Cerebellar nuclear complex (tissue), 1 donor: ENCODE measurements around the gene TFAP2E.

Experiments used
- DNase-seq, 2 experiments: peaks; one replicate each; lab custom pipeline; 2025; lab: John Stamatoyannopoulos, UW

TFAP2E gene

DNA sequence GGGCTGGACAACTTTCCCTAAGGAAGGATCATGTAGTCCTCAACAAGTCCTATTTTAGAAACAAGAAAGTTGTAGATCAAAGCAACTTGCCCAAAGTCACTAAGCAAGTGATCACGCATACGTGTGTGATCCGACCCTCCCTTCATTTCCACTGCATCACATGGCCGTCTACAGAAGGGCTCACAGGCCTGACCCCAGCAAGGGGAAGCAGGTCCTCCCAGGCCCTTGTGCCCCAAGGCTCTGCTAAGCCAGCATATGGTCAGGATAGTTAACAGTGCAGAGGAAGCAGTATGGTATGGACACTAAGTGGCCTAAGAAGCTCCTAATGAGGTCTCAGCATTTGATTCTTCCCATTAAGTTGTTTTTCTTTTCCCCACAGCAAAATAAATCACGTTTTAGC lies 24.8 kb downstream of the TFAP2E start:
- DNase-seq = no peak

DNA sequence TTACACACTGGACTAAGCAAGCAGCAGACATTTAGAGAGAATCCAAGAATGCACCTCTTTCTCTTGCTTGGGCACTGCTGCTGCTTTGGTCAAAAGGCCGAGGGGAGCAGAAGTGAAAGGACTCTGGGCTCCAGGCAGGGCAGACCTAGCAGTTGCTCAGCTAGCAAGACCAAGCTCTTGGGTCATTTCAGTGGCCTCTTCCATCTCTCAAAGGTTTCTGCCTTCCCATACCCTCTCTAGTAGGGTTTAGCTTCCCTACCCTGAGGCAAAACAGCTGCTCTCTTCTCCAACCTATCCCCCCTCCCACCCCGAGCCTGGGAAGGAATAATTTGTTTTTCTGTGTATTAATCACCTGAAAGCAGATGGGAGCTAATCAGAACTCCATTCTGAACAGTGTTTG lies 25.8 kb downstream of the TFAP2E start:
- DNase-seq = no peak

DNA sequence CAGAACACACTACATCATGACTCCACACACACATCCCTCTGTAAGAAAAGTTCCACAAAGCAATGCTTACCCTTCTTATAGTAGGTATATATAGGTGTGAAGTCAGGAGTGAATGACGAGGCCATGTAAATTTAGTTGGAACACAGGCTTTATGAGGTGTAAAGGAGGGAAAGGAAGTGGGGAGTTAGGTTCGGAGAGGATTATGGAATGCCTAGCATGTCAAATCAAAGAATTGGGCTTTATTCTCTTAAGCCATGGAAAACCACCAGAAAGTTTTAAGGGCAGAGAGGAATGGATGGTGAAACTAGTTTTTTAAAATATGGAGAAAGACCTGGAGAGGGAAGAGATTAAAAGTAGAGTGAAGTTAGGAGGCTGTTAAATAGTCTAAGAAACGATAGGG lies 26.3 kb downstream of the TFAP2E start:
- DNase-seq = no peak

DNA sequence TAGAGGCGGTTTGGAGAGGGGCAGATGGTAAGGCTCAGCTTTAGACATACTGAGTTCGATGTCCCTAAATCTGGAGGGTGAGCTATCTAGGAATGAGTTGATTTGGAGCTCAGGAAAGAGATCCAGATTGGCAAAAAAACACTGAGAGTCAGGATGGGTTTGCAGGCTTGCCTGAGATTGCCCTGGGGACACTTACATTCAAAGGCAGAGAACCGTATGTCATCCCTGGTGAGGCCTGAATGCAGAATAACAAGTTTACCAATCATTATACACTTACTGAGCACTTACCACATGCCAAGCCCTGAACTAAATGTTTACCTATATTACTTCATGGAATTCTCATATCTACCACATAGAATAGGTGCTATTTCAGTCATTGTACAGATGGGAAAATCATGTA lies 27.5 kb downstream of the TFAP2E start:
- no peak for DNase-seq

DNA sequence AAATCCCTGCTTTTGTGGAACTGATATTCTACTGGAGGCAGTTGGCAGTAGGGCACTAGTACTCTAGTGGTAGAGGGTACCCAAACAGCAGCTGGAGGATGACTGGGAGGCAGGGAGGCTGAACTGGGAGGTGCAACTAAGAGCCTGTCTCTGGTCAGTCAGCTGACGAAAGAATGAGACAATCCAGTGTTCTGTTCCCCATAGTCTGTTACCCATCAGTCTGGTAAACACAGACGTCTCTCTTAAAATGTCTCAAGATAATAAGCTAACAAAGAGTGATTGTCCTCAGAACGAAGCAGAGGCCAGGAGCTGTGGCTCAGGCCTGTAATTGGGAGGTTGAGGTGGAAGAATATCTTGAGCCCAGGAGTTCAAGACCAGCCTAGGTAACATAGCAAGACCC lies 30.4 kb downstream of the TFAP2E start:
- no peak for DNase-seq

DNA sequence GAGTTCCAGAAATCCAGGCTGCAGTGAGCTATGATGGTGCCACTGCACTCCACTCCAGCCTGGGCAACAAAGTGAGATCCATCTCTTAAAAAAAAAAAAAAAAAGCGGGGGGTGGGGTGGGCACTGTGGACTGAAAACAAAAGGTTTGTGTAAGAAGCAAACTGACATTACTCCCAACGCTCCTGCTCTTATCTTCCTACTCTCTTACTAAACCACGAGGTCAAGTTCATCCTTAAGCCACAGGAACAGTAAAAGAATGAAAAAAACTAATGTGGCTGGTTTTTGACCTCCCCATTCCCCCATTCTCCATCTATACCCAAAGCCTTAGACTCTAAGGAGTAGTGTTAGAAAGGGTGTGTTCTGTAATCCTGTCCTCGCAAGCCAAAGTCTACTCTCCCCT lies 30.8 kb downstream of the TFAP2E start:
- no peak for DNase-seq

DNA sequence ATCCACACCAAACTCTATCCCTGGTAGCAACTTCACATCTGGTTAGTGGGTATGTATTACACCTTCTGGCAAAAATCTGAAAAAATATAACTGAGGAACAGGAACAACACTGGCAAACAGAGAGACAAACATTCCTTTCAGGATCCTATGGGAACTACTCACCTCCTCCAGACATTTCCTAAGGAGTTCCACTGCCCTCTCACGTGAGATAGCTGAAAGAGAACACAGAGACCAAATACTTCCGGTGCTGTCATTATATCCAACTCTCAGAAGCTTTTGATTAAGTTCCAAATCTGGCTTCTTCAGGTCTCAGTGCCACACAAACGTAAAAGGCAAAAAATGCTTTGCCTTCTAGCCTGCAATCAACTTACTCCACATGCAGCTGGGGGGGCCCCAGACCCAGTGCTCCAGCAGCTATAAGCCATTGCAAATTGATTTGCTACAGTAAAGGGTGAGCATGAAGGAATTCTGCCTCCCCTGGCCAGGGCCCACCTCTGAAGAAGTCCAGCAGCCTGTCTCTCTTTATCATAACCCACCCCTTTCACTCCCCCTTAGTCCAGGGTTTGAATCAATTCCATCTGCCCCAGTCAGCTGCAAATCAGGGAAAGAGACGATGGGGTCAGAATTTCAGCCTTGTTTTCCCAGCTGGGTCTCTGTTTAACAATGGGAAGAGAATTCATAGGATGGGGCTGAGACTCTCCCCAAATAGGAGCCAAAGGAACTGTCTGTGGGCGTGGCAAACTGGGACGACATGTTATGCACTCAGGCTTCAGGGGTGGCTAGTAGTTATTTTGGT lies 32.2 kb downstream of the TFAP2E start:
- DNase-seq = no peak

DNA sequence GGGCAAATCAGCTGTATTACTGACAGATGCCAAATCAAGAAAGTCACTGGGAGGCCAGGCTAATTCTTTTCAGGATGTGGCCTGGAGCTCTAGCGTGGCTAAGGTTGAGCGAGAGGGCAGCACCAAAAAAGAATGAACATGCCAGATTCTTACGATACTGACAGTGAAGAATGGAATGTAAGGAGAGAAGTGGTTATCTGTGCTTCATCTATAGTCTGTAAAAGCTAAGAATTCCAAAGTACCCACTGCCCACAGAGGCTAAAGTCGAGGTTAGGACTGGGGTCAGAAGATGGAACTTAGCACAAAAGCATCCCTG lies 32.7 kb downstream of the TFAP2E start:
- DNase-seq = no peak

DNA sequence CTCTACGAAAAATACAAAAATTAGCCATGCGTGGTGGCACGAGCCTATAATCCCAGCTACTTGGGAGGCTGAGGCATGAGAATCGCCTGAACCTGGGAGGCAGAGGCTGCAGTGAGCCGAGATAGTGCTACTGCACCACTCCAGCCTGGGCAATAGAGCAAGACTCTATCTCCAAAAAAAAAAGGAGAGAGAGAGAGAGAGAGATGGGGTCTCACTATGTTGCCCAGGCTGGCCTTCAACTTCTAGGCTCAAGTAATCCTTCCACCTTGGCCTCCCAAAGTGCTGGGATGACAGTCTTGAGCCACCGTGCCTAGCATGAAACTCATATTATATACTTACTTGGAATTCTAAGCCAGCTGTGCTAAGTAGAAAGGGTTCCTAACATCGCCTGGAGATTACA lies 38.5 kb downstream of the TFAP2E start:
- DNase-seq = no peak

DNA sequence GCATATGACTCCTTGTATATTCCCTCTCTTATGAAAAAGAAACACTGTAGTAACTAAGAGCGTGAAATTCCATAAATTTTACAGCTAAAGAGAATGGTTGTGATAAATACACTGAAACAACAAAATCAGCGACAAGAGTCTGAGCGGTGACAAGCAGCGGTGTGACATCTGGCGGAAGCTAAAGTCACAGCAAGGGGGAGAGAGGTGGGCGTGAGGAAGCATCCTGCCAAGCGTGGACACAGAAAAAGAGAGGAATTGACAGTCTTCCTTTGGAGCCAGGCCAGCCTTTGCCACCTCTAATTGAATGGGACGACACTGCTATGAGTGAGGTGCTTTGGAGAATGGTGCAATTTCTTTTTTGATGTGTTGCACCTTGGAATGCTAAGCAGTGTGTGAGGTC lies 42.3 kb downstream of the TFAP2E start:
- no peak for DNase-seq

DNA sequence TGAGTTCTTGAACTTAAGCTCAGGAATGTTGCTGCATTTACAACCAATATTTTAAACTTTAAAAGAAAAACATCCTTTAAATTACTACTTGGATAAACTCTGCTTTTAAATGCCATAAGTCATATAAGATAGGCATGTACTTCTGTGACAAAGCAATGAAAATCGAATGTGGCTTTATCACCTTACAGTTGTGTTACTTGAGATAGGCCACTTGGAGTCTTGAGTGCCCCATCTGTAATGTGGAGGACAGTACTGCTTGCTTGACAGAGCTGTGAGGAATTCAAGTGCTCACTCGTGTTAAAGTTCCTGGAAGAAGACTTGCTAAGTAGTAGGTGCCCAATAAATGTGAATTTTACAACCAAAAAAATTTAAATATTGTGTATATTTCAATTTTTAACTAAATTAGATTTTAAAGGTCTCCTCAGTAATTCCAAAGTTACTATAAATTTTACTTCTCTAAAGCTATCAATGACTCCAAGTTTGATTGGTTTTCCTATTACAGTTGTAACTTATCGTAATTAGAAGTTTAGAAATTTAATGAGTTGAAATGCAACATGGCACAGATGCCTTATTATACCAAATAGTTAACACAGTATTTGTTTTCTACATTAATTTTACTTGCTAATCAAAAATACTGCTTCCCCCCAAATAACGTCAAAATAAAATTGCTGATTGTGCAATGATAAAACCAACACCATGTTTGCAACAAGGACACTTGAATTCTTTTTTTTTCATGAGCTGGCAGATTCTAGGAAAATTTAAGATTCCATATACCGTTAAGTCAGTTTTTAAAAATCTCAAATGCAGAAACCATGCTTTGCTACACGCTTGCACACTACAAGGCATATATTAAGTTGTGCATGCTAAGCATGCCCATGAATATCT lies 46.4 kb downstream of the TFAP2E start:
- DNase-seq = no peak

DNA sequence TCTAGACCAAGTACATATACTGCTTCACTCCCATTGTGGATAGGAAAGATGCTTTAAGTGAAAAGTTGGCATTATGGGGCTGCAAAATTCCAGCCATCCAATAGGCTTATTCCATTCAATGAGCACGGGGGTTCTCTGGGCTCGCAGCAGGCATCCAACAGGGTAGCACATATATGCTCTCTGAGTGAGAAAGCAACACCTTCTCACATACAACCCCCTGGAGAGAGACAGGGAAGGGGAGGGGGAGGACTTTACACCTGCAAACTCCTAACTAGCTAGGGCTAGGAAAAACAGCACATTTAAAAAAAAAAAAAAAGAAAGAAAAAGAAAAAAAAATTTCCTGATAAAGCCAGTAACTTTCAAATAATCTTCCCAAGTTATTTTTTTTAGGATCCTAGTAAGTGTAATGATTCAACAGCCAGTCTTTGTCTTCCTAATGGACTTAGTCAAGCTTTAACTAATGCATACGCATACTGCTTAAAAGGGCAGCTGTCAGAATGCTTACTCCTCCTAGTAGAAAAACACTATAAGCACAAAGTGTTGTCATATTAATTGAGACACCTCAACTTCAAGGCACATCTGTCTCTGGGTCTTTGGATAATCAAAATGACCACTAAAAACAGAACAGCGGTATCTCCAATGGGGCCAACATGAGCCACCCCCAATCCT lies 49.5 kb downstream of the TFAP2E start:
- no peak for DNase-seq

DNA sequence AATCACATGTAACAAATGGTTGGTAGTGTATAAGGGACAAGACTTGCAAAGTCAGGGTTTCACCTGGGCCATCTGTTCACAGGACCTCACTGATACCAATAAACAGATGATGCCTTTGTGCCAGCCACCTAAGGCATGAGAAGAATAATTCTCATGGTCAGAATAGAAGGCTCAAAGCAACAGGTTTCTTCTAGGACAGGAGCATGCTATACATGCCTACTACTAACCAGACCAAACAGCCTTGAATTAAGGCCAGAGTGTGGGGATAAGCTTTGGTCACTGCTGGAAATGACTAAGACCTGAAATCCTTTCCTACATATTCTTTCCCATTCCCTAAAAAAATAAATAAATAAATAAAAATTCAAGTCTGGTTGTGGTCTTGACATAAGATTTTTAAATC lies 50.7 kb downstream of the TFAP2E start:
- no peak for DNase-seq

DNA sequence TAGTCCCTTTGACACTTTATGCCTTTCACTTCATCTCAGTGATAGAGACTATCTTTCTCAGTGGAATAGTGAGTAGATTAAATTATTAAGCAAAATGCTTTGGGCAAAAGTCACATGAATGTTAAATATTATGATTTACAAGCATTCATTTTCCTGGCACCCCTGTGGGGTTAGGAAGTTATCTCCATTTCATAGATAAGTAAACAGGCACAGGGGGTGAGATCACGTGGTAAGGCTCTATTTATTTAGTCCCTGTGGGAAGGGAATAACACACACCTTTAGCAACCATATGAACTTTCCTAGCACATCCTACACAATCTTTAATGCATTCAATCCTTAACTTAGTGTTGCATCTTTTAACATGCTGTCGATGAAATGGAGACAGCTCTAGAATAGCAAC lies 55.9 kb downstream of the TFAP2E start:
- no peak for DNase-seq

DNA sequence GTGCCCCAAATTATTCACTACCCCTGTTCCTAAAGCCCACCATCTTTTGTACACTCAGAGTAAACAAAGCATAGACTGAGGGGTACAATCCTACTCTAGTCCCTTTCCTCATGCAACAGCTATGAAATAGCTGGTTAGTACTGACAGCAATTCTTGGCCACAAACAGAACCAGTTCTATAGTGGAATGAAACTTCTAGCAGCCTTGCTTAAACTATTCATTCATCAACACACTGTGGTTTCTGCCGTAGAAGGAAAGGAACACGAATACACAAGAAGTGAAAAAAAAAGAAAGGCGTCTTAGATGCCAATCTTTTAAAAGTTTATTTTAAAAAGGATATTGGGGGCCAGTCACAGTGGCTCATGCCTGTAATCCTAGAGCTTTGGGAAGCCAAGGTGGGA lies 58.3 kb downstream of the TFAP2E start:
- DNase-seq = no peak

DNA sequence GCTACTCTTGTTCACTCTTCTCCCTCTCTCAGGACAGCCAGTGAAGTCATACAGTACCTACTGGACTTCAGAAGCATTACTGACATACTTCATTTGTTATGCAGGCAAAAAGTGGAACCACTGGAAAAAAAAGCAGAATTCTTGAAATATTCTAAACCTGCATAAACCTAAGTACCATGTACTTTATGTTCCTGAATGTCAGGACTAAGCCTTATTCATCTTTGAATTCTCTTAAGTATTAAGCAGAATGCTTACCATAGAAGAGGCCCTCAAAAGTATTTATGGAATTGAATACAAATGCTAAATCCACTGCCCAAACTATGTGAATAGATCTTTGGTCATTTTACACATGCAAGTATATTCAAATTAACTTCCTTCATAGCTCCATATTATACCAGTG lies 60.4 kb downstream of the TFAP2E start:
- DNase-seq = no peak

DNA sequence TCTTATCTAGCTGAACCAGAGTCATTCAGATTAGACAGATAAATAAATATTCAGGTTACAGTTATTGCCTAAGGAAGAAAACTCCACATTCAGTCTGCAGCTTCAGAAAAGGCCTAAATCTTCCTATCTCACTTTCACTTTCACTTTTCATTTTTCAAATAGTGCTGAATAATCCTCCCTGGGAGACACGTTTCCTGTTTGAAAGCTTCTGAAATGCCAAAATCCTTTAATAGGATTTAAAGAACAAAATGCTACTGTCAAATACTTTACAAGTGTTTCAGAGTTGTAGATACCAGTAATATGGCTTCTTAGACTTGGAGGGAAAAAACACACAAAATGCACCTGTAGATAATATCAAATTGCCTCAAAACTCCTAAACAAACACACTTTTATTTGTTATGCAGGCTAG lies 64.3 kb downstream of the TFAP2E start:
- DNase-seq = no peak

DNA sequence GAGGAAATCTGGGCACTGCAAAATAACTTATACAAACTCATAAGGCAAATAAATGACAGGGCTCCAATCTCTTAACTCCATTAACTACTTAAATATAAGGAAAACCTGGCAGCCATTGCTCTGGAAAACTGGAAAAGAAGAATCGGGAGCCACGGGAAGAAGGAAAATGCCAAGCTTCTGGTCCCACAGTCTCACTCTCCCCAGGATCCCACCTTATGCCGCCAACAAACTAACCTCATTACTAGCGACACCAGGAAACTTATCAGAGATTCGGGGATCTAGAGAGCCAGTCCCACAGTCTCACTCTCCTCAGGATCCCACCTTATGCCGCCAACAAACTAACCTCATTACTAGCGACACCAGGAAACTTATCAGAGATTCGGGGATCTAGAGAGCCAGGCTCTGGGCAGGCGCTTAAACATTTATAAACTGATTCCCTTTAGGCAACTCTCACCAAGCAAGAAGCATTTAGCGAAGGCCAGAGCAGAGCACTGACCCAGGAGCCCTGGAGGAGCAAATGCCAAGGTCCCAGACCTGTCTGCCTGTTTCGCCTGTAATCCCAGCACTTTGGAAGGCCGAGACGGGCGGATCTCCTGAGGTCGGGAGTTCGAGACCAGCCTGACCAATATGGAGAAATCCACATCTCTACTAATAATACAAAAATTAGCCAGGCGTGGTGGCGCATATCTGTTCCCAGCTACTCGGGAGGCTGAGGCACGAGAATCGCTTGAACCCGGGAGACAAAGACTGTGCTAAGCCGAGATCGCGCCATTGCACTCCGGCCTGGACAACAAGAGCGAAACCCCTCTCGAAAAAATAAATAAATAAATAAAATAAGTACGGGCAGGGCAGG lies 67.5 kb downstream of the TFAP2E start:
- DNase-seq = no peak

DNA sequence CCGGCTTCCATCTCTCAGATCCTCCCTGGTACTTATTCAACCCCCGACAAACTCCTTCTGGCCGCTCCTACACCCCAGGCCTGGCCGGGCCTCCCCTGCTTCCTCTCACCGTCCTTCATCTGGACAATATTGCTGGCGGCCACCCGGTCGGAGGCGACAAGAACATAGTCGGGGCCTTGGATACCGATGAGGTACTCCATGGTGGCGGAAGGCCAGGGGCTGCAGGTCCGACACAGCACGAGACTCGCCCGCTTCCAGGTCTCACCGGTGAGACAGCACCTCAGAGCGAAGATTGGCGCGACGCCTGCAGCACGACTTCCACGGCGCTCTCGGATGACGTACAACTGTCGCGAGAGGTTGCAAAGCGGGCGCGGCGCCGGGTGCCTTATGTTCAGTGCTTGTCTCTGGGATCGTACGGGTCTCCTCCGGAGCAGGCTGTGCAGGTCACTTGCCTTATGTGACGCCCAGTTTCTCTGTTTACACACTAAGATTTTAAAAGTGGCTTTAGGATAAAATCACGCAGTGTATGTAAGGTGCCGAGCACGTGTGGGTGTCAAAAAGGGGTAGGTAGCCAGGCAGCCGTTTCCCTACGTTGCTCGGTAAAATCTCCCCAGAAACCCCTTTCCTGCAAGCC lies 68.2 kb downstream of the TFAP2E start, which contains the start of gene PSMB2:
Gene PSMB2 (minus strand): TSS at position 294 of the 634 bp plus-strand sequence. CDS start 94 bp downstream, at position 200.
- peak; percentile 56 to 84 for DNase-seq

DNA sequence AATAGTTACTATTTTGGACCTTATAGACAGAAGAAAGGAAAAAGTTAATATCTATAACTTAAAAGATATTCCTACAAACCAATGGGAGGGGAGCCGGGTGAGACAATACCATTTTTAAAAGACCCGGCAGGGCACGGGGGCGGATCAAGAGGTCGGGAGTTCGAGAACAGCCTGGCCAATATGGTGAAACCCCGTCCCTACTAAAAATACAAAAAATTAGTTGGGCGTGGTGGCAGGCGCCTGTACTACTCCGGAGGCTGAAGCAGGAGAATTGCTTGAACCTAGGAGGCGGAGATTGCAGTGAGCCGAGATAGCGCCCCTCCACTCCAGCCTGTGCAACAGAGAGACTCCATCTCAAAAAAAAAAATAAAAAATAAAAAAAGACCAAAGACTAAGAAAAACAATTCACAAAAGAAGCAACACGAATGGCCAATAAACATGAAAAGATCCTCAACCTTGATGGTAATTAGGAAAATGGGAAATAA lies 69.4 kb downstream of the TFAP2E start:
- DNase-seq = no peak

DNA sequence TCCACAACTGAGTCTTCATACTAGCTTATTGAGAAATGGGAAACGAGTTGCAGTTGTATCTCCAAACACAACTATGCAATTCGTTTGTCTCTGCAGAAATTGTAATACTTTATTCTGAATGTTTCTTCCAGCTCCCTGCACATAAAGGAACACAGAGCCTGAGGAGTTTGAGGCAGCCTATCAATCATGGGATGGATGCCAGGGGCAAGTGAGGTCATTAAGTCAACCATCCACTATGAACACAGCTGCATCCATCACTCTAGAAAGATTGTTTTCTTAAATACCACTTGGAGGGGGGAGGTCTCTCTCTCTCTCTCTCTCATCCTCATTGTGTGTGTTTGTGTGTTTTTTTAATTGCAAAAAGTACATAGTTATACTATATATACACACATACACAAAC lies 71.1 kb downstream of the TFAP2E start:
- DNase-seq = no peak
